ENCODE results near the gene KCNV2. TPM values are rescaled to one million over a fixed set of nuclear protein-coding genes. Genes with fewer than 3 reads are reported as not detected.

KCNV2 gene
- total RNA-seq, 3 donors from 2014 or later (not counting 1 experiment from before 2014, with no cell fraction given), result not detected

GRCh38 chr9:2765250-2765880, 48.1 kb downstream of the KCNV2 start:
- H3K27me3 ChIP-seq (ENCODE audit: control insufficient read depth, insufficient read depth, low read length), result no peaks in the 10 kb centered on the region
- WGBS (ENCODE audit: insufficient coverage), result 45% methylated on average over 4 of the region's 4 CpGs
- H3K4me1 ChIP-seq (ENCODE audit: control insufficient read depth, insufficient read depth, low read length), result peaks cover 18% of the 10 kb centered on the region
- H3K4me3 Mint-ChIP-seq, result no peak overlapping the region
- TF ChIP-seq, protein P1, sequence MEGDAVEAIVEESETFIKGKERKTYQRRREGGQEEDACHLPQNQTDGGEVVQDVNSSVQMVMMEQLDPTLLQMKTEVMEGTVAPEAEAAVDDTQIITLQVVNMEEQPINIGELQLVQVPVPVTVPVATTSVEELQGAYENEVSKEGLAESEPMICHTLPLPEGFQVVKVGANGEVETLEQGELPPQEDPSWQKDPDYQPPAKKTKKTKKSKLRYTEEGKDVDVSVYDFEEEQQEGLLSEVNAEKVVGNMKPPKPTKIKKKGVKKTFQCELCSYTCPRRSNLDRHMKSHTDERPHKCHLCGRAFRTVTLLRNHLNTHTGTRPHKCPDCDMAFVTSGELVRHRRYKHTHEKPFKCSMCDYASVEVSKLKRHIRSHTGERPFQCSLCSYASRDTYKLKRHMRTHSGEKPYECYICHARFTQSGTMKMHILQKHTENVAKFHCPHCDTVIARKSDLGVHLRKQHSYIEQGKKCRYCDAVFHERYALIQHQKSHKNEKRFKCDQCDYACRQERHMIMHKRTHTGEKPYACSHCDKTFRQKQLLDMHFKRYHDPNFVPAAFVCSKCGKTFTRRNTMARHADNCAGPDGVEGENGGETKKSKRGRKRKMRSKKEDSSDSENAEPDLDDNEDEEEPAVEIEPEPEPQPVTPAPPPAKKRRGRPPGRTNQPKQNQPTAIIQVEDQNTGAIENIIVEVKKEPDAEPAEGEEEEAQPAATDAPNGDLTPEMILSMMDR (IDR thresholded peaks at IDR 0.05), result no peak
- no peaks in the 10 kb centered on the region for H3K9me3 Mint-ChIP-seq
- H3K36me3 Mint-ChIP-seq, result no peaks in the 10 kb centered on the region
- H3K4me3 ChIP-seq (ENCODE audit: low read length), result no peak overlapping the region
- peak in 1 of 3 donors; percentile 23 for ATAC-seq
- no peaks in the 10 kb centered on the region for H3K27me3 Mint-ChIP-seq (ENCODE audit: low read depth in 2 of 2)
- no peaks in the 10 kb centered on the region for H3K9me3 ChIP-seq (ENCODE audit: control insufficient read depth, insufficient read depth, low read length)
- peak overlapping the region; percentile 77 to 84 for H3K27ac Mint-ChIP-seq
- peak overlapping the region; percentile 12 for H3K27ac ChIP-seq (ENCODE audit: low read length)
- peak in 1 of 2 donors; percentile 2 for DNase-seq
- intact Hi-C loops (cut with micrococcal nuclease), result no loop called here
- H3K4me1 Mint-ChIP-seq, result peaks cover 23 to 26% of the 10 kb centered on the region in 2 donors
- H3K36me3 ChIP-seq (ENCODE audit: control insufficient read depth, insufficient read depth, low read length), result peaks cover 3% of the 10 kb centered on the region

DNA sequence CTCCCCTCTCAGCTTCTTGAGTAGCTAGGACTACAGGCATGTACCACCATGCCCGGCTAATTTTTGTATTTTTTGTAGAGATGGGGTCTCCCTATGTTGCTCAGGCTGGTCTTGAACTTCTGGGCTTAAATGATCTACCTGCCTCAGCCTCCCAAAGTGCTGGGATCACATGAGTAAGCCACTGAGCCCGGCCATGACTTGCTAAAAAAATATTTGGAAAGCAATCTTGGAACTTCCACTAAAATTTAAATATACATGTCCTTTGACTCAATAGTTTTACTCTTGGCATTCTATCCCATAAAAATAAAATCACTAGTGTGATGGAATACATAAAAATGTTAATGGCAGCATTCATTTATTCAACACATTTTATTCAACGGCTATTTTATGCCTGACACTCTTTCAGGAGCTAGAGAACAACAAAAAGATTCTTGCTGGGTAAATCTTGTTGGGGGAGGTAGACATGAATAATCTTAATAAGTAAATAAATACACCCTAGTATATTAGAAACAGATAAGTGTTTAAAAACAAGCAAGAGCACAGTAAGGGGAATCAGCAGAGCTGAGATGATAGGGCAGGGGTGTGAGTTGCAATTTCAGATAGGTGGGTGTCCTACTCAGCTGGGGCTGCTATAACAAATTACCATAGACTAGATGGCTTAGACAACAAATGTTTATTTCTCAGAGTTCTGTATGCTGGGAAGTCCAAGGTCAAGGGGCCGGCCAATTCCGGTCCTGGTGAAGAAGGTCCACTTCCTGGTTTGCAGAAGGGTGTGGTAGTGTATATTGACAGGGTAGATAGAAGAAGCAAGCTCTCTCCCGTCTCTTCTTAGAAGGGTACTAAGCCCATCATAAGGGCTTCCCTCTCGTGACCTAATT, 50.7 kb downstream of the KCNV2 start:
- TF ChIP-seq, protein P1 (IDR thresholded peaks at IDR 0.05), result no peak
- intact Hi-C loops (cut with micrococcal nuclease), result no loop called here
- Histone ChIP-seq H3K4me1 (ENCODE audit: control insufficient read depth, insufficient read depth, low read length) (peaks cover 18% of the 10 kb centered on the region), H3K4me3 (ENCODE audit: low read length) (no peak overlapping the region), H3K9me3 (ENCODE audit: control insufficient read depth, insufficient read depth, low read length) (no peaks in the 10 kb centered on the region), H3K27ac (ENCODE audit: low read length) (no peak overlapping the region), H3K36me3 (ENCODE audit: control insufficient read depth, insufficient read depth, low read length) (peaks cover 8% of the 10 kb centered on the region), H3K27me3 (ENCODE audit: control insufficient read depth, insufficient read depth, low read length) (no peaks in the 10 kb centered on the region)
- no peak for ATAC-seq
- Mint-ChIP-seq H3K27me3 (ENCODE audit: low read depth in 2 of 2) (no peaks in the 10 kb centered on the region), H3K9me3 (no peaks in the 10 kb centered on the region), H3K4me3 (no peak overlapping the region), H3K36me3 (peaks cover 17% of the 10 kb centered on the region), H3K27ac (peak overlapping the region in 1 of 2 donors; percentile 50), H3K4me1 (peaks cover 23 to 26% of the 10 kb centered on the region in 2 donors)
- WGBS (ENCODE audit: insufficient coverage), result 93% methylated on average over 5 of the region's 7 CpGs
- DNase-seq, result no peak

DNA sequence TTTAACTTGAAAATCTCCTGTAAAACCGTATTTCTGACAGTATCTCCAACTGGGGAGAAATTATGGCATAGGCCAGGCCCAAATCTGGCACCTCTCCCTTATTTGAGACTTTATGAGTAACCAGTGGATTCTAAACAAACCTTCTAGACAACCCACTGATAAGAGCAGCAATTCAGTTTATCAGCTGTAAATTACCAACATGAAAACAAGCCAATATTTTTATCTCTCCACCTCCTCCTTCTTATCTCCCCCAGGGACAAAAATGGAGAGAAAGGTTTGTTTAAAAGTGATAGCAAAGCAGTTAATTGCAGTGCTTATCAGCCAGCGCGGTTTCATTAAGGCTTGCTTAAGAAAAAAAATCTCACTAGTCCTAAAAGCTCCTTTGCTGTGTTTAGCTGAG, 53.8 kb downstream of the KCNV2 start:
- Histone ChIP-seq H3K36me3 (ENCODE audit: control insufficient read depth, insufficient read depth, low read length) (peaks cover 18% of the 10 kb centered on the region), H3K9me3 (ENCODE audit: control insufficient read depth, insufficient read depth, low read length) (peaks cover 3% of the 10 kb centered on the region), H3K27me3 (ENCODE audit: control insufficient read depth, insufficient read depth, low read length) (no peaks in the 10 kb centered on the region), H3K27ac (ENCODE audit: low read length) (no peak overlapping the region), H3K4me1 (ENCODE audit: control insufficient read depth, insufficient read depth, low read length) (no peaks in the 10 kb centered on the region), H3K4me3 (ENCODE audit: low read length) (no peak overlapping the region)
- Mint-ChIP-seq H3K4me1 (no peaks in the 10 kb centered on the region), H3K27me3 (ENCODE audit: low read depth in 2 of 2) (no peaks in the 10 kb centered on the region), H3K27ac (no peak overlapping the region), H3K36me3 (peaks cover 44% of the 10 kb centered on the region), H3K4me3 (no peak overlapping the region), H3K9me3 (peaks cover 4 to 8% of the 10 kb centered on the region in 2 donors)
- DNase-seq (no peak), ATAC-seq (no peak)
- TF ChIP-seq, protein P1 (IDR thresholded peaks at IDR 0.05), result no peak
- intact Hi-C loops (cut with micrococcal nuclease), result no loop called here
- WGBS (ENCODE audit: insufficient coverage), result 95% methylated on average over 3 of the region's 3 CpGs

All from natural killer cell (primary cell).